Esophagus muscularis mucosa (tissue), 4 donors: Measurements from ENCODE around the gene CCDC148. TPM values are rescaled to one million over a fixed set of nuclear protein-coding genes. Genes with fewer than 3 reads are reported as not detected.

ENCODE experiments used
- DNase-seq: peaks from one replicate; pipeline ENCODE4 v3.0.0-alpha.2; 2017; ENCODE audit errors: extremely low spot score
- H3K27ac ChIP-seq, 4 donors: fragments of 200-600 bp; sonication (generic); replicated peaks in 1 of 4; 1 replicate in 3 of 4; 2 replicates in 1 of 4; pipeline ENCODE4 v1.5.1; 2016 to 2019; ENCODE audit warnings: mild to moderate bottlenecking in 1 of 4
- H3K27me3 ChIP-seq, 4 donors: fragments of 200-600 bp; sonication (generic); one replicate each; pipeline versions ENCODE4 v1.5.1 to v1.6.0; 2016 to 2019
- H3K36me3 ChIP-seq, 4 donors: fragments of 200-600 bp; sonication (generic); one replicate each; pipeline ENCODE4 v1.5.1; 2016 to 2019
- H3K4me1 ChIP-seq, 4 donors: fragments of 200-600 bp; sonication (generic); one replicate each; pipeline ENCODE4 v1.5.1; 2016 to 2019
- H3K4me3 ChIP-seq, 4 donors: fragments of 200-600 bp; sonication (generic); 1 replicate in 2 of 4; 2 replicates in 2 of 4; pipeline ENCODE4 v1.5.1; 2016 to 2019; ENCODE audit warnings: mild to moderate bottlenecking in 4 of 4, moderate library complexity in 1 of 4
- H3K9me3 ChIP-seq, 4 donors: fragments of 200-600 bp; sonication (generic); 1 replicate in 3 of 4; 2 replicates in 1 of 4; pipeline ENCODE4 v1.5.1; 2016 to 2019
- CTCF ChIP-seq, 3 experiments: fragments of 200-600 bp in 2 of 3; fragments of 450-650 bp in 1 of 3; sonication (generic) in 2 of 3; IDR thresholded peaks; one replicate each; pipeline ENCODE4 v1.5.1; 2017 to 2019; ENCODE audit warnings: antibody characterized with exemption in 3 of 3, mild to moderate bottlenecking in 2 of 3, moderate library complexity in 1 of 3
- EP300 ChIP-seq: sonication (generic); formaldehyde crosslinking; IDR thresholded peaks from one replicate; pipeline ENCODE4 v1.6.1; 2017; ENCODE audit warnings: antibody characterized with exemption
- POLR2A ChIP-seq: fragments of 450-650 bp; IDR thresholded peaks from one replicate; pipeline ENCODE4 v1.6.1; 2017; ENCODE audit warnings: antibody characterized with exemption, moderate library complexity, mild to moderate bottlenecking, low read depth
- POLR2AphosphoS5 ChIP-seq, 2 donors: sonication (generic); formaldehyde crosslinking; IDR thresholded peaks; one replicate each; pipeline ENCODE4 v1.6.1; 2017; ENCODE audit warnings: antibody characterized with exemption in 2 of 2
- WGBS: methylation state at CpG from one replicate; pipeline ENCODE4 v1.1.5; 2018; 5-methylcytosine and 5-hydroxymethylcytosine counted together
- intact Hi-C: fragments of 100-400 bp; cut with DNase I; formaldehyde crosslinking; loops from one replicate; pipeline ENCODE4 v1.15.1; 2023
- total RNA-seq, 4 donors: library from RNA; depleted of rRNA; stranded (reverse); fragments of >200 nt; gene quantifications; one replicate each; pipeline versions ENCODE4 v1.1.0 to v1.2.1, GENCODE V29; 2016

Gene CCDC148
- total RNA-seq, 4 donors from 2014 or later, result 2.1 to 3.7 (median 2.9) TPM

- TF ChIP-seq POLR2AphosphoS5 (IDR thresholded peaks at IDR 0.05) (no peak), CTCF (IDR thresholded peaks at IDR 0.05) (no peak), EP300 (no peak), POLR2A (no peak)
- Histone ChIP-seq H3K4me3 (no peak overlapping the region), H3K27ac (no peak overlapping the region), H3K27me3 (no peaks in the 10 kb centered on the region), H3K9me3 (peaks cover 0 to 4% (median 0%) of the 10 kb centered on the region in 4 donors), H3K36me3 (no peaks in the 10 kb centered on the region), H3K4me1 (no peaks in the 10 kb centered on the region)
- intact Hi-C loops, result no loop called here
- no peak for DNase-seq
Observed at GRCh38 chr2:158385646-158386045, 70.9 kb downstream of the CCDC148 start.

GRCh38 chr2:158381978-158382377 is 74.6 kb downstream of the CCDC148 start:
- Histone ChIP-seq H3K4me3 (no peak overlapping the region), H3K4me1 (no peaks in the 10 kb centered on the region), H3K36me3 (no peaks in the 10 kb centered on the region), H3K27ac (no peak overlapping the region), H3K9me3 (peaks cover 0 to 4% (median 2%) of the 10 kb centered on the region in 4 donors), H3K27me3 (no peaks in the 10 kb centered on the region)
- WGBS, result 100% methylated on average over 3 of the region's 3 CpGs
- TF ChIP-seq POLR2AphosphoS5 (IDR thresholded peaks at IDR 0.05) (no peak), EP300 (no peak), POLR2A (no peak), CTCF (IDR thresholded peaks at IDR 0.05) (no peak)
- no peak for DNase-seq
- intact Hi-C loops, result no loop called here

GRCh38 chr2:158381205-158381604 is 75.3 kb downstream of the CCDC148 start:
- H3K27ac ChIP-seq, result no peak overlapping the region
- H3K27me3 ChIP-seq, result no peaks in the 10 kb centered on the region
- H3K4me3 ChIP-seq, result no peak overlapping the region
- WGBS, result 91% methylated on average over 3 of the region's 3 CpGs
- intact Hi-C loops, result no loop called here
- no peaks in the 10 kb centered on the region for H3K36me3 ChIP-seq
- peaks cover 0 to 4% (median 2%) of the 10 kb centered on the region in 4 donors for H3K9me3 ChIP-seq
- TF ChIP-seq EP300 (no peak), POLR2A (no peak), POLR2AphosphoS5 (IDR thresholded peaks at IDR 0.05) (no peak)
- no peaks in the 10 kb centered on the region for H3K4me1 ChIP-seq
- no peak for DNase-seq

- no peak for TF ChIP-seq CTCF (IDR thresholded peaks at IDR 0.05)
- no peak for TF ChIP-seq POLR2A
- no peak for TF ChIP-seq POLR2AphosphoS5 (IDR thresholded peaks at IDR 0.05)
- H3K9me3 ChIP-seq, result peaks cover 0 to 4% (median 2%) of the 10 kb centered on the region in 4 donors
- no peak for DNase-seq
- no peaks in the 10 kb centered on the region for H3K36me3 ChIP-seq
- no peak overlapping the region for H3K27ac ChIP-seq
- H3K4me3 ChIP-seq, result no peak overlapping the region
- intact Hi-C loops, result no loop called here
- no peaks in the 10 kb centered on the region for H3K27me3 ChIP-seq
- H3K4me1 ChIP-seq, result no peaks in the 10 kb centered on the region
Observed at GRCh38 chr2:158380746-158381145, 75.8 kb downstream of the CCDC148 start.

- 33% methylated on average over 1 of the region's 1 CpG for WGBS
- TF ChIP-seq POLR2AphosphoS5 (IDR thresholded peaks at IDR 0.05) (no peak), POLR2A (no peak), CTCF (IDR thresholded peaks at IDR 0.05) (no peak), EP300 (no peak)
- Histone ChIP-seq H3K27ac (no peak overlapping the region), H3K36me3 (no peaks in the 10 kb centered on the region), H3K27me3 (no peaks in the 10 kb centered on the region), H3K4me1 (no peaks in the 10 kb centered on the region), H3K9me3 (peaks cover 0 to 4% (median 2%) of the 10 kb centered on the region in 4 donors), H3K4me3 (no peak overlapping the region)
- intact Hi-C loops, result no loop called here
- no peak for DNase-seq
Observed at GRCh38 chr2:158378926-158379325, 77.6 kb downstream of the CCDC148 start.
